Stimulated activated CD4-positive, alpha-beta T cell treated with anti-CD3 and anti-CD28 coated beads, Interleukin-4, amount 100 ng/mL, for 1 hour (primary cell): ENCODE results near the gene CCN6.

Experiments
- DNase-seq: peaks from one replicate; pipeline ENCODE4 v3.0.0-alpha.2; 2020

The CCN6 gene

DNA sequence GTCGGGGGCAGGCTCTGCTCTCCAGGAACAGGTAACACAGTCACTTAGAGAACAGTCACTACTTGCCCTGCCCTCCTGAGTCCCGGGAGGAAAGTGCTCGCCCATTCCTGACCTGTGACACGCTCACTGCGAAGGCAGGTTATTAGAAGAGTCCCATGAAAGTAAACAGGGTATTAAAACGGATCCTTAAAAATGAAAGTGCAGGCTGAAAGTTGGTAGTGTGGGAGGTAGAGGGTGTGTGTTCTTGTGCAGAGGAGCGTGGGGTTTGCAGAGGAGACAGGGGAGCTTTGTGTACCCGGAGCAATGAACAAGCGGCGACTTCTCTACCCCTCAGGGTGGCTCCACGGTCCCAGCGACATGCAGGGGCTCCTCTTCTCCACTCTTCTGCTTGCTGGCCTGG lies at the start of gene CCN6:
Gene CCN6 (plus strand): TSS at position 104 of the 400 bp plus-strand sequence. CDS start 254 bp downstream, at position 358.
- DNase-seq: no peak

GRCh38 chr6:112004201-112005012 lies 49.5 kb upstream of the CCN6 start:
- DNase-seq: no peak

GRCh38 chr6:112005013-112005371 lies 48.9 kb upstream of the CCN6 start:
- DNase-seq: no peak

GRCh38 chr6:112007254-112007653 lies 46.6 kb upstream of the CCN6 start:
- no peak for DNase-seq

DNA sequence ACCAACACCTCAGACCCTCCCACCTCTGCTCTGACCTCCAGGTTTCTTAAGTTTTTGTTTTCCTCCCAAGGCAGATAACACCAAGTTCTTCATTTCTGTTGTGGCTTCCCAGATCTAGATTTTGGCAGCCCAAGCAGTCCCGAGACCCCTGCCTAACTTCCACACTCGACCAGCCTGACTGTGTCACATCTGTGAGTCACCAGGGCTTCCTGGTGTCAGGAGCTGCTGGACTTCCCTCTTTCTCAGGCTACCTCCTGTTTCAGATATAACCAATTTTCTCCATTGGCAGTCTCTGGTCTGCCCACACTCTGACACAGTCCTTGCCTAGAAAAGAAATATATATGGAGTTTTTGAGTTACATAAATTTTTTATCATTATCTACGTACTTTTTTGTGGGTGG lies 46.1 kb upstream of the CCN6 start:
- DNase-seq: no peak

GRCh38 chr6:112008482-112008881 lies 45.4 kb upstream of the CCN6 start:
- no peak for DNase-seq

- DNase-seq: no peak
These were observed 43.6 kb upstream of the CCN6 start for GRCh38 chr6:112010328-112010727.

- no peak for DNase-seq
These were observed 40.9 kb upstream of the CCN6 start for GRCh38 chr6:112013051-112013450.

- DNase-seq: no peak
These were observed 39.4 kb upstream of the CCN6 start for GRCh38 chr6:112014483-112014882.

DNA sequence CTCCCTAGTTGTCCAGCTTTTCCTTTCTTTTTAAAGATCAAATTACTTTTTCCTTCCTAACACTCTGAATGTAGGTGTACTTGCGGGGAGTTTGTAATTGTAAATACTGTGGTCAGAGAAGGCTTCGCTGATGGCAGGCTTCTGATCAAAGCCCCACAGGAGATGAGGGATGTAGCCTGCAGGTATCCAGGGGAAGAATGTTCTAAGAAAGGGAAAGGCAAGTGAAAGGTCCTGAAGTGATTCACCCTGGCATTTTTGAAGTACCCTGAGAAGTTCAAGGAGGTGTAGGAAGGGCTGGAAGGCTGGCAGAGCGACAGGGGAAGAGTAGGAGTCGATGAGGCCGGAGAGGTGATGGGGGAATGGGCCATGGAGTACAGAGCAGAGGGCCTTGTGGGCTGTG lies 38.2 kb upstream of the CCN6 start:
- no peak for DNase-seq

DNA sequence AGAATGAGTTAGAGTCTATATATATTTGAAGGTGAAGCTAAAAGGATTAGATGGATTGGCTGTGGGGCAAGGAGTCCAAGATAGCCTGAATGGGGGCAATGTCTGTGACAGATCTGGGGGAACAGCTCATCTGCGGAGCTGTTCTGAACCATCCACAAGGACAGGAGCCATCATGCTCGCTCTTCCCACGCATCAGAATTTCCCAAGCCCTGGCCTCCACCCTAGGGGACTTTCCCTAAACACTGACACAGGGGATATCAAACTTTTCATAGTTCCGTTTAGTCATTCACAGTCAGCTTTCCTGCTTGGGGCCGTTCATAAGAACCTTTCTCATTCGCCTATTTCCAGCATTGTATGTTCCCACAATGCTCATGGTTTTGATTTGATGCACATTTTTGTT lies 37.6 kb upstream of the CCN6 start:
- DNase-seq: peak; percentile 59

DNA sequence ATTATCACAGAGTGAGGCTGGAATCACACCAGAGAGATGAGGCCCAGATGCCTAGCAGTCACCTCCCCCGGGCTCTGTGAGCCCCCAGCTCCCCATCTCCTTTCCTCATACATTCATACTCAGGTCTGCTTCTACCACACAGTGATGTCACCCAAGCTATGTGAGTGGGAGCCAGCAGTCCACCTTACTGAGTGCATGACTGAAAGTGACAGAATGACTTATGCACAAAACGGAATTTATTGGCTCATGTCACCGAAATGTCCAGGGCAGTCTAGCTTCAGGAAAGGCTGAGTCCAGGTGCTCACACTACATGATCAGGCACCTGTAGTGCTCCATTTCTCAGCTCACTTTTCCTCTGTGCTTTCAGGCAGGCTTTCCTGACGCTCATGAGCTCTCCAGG lies 36.7 kb upstream of the CCN6 start:
- DNase-seq: peak; percentile 27

DNA sequence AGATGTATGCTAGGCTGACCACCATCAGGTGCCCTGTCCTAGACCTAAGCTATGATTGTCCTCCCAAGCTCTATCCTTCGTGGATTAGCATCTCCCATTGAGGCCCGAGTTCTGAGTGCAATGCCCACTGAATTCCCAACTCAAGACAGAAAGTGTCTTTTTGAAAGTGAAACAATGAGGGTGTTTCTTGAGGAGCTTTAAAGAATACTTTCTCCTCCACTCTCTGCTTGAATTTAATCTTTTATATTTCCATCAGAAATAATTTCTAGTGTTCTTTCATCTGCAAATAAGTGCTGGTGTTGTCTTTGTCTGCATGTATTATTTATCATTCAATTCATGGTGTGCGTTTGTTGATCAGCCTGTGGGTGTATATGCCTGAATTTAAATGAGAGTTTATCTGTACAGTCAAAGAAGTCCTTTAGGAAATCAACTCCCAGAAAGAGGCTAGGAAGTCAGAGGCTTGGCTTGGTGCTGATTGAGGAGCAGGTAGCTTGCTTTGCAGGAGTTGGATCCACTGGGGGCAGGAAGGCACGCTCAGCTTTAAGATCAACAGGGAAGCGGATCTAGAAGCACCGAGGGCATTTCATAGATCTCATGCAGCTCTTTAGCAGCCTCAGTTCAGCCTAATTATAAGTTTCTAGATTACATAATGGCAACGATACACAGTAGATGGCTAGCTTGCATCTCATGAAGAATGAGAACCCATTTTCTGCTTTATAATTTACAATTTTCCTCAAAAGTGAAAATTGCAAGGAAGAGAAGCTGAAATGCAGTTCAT lies 36.0 kb upstream of the CCN6 start:
- DNase-seq: no peak

DNA sequence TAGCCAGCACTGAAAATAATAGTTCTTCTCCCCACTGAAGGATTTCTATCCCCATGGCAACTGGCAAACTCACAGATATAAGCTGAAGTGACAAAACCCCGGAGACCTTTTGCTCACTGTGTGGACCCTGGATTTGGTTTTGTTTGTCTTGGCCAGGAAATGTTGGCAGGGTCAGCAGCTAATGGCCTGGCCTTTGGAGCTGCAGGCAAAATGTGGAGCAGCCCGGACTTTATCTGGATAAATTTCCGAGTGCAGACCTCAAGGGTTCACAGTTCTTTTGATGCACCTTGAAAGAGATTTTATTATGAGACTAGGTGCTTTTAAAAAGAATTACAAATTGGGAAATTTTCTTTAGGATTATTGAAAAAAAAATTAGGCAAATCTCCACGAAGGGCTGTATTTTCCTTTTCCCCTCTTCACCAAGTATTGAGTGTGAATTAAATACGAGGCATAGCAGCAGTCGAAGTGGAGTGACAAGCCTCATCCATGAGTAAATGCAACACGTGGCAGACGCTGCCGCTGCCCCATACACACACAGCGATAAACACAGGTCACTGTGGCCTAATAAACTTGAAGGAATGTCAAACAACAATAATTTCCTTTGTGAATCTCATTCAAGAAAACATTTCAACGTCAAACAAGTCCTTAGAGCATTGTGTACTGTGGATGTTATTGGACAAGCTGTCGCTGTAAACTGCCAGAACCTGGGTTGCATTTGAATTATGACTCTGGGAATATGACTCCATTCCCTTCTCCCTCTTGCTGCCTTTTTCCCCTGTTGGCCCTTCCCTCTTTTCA lies 35.1 kb upstream of the CCN6 start:
- DNase-seq: no peak

- DNase-seq: no peak
These were observed 34.3 kb upstream of the CCN6 start for GRCh38 chr6:112019589-112019988.

GRCh38 chr6:112021691-112022310 lies 32.1 kb upstream of the CCN6 start:
- no peak for DNase-seq

DNA sequence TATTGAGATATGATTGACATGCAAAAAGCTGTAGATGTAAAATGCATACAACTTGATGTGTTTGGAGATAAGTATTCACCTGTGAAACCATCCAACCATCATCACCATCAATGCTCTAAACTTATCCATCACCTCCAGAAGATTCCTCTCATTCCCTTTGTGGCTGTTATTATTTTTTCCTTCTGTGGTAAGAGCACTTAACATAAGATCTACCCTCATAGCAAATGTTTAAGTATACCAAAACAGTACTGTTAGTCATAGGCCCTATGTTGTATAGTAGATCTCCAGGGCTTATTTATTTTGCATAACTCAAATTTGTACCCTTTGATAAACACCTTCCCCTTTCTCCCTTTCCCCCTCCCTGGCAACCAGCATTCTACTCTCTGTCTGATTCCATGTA lies 31.2 kb upstream of the CCN6 start:
- no peak for DNase-seq

- DNase-seq: no peak
These were observed 29.4 kb upstream of the CCN6 start for GRCh38 chr6:112024464-112024863.

- no peak for DNase-seq
These were observed 27.0 kb upstream of the CCN6 start for GRCh38 chr6:112026933-112027332.

- no peak for DNase-seq
These were observed 25.8 kb upstream of the CCN6 start for GRCh38 chr6:112027942-112028674.

DNA sequence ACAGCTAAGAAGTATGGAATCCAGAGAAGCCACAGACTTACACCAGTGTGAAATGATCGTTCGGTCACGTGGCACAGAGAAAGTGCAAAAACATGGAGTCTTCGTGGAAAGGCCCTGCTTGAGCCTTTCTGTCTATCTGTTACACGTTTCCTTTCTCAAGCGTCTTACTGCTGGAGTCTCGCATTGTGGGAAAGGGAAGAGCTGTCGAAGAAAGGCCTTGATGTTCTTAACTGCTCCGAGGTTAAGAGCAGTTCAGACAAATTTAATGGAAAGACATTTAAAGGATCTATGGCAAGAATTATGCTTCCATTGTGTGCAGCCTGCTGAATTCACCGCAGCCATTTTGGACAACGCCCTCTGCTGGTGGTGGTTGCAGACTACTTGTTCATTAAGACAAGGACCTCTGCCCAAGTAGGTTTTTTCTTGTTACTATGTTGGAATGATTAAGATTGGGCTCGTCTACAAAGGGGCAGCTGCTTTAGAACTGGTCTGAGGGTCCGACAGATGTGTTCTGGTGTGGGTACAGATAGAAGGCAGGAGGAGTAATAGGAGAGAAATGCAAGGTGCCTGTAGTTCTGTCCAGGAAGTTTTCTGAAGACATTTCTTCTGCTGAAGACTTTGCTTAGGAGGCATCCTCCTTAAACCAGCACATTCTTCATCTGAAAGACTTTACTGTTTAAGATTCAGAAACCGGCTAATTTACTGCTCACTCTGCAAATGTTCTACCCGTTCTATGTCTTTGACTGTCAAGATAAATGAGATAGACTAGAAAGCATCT lies 24.7 kb upstream of the CCN6 start:
- DNase-seq: peak; percentile 74
